HG02678 (cell line): ENCODE measurements around the gene NPW.
"Not testable (repeated sequence)": the region's sequence is repeated elsewhere in the genome, so short reads cannot be mapped to it uniquely, and the experiment has no call there.

Experiments
- ATAC-seq: cut with Tn5 transposase; IDR thresholded peaks from one replicate; pipeline ENCODE4 v1.9.1; 2021; ENCODE audit warnings: mild to moderate bottlenecking, moderate library complexity; ENCODE audit not compliant: unreplicated experiment

The NPW gene

DNA sequence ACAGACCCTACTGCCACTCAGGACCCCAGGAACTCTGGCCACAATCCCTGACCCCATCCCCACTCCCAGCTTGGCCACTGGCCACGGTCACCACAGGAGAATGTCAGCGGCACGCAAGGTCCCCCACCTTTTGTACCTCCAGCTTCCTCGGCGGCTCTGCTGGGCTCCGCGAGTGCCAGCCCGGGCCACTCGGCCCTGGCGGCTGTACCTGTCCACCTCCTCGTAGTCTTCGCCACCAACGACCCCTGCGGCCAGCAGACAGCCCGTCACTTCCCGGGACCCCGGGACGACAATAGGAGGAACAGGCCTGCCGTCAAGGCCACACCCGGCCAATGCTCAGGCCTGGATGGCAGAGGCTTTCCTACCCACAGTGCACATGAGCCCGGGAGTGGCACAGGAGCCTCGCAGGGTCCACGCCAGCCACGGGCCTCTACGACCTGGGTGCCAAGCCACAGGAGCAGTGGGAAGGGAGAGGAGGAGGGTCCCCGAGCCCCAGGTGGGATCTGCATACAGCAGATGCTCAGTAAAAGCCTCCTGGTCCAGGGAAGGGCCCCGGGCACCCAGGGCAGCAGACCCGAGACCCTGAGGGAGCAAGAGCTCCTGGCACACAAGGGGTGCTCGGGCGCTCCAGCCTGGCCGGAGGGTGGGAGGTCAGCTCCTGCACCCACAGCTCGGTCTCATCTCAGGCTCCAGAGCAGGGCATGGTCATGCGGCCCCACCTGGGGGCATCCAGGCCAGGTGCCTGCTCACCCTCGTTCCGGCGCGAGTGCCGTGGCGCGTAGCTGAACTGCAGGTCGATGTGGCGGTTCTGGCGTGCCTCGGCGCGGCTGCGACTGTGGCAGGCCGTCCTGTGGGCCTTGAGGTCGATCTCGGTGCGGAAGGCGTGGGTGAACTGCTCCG lies 17.9 kb upstream of the NPW start:
- no peak for ATAC-seq

DNA sequence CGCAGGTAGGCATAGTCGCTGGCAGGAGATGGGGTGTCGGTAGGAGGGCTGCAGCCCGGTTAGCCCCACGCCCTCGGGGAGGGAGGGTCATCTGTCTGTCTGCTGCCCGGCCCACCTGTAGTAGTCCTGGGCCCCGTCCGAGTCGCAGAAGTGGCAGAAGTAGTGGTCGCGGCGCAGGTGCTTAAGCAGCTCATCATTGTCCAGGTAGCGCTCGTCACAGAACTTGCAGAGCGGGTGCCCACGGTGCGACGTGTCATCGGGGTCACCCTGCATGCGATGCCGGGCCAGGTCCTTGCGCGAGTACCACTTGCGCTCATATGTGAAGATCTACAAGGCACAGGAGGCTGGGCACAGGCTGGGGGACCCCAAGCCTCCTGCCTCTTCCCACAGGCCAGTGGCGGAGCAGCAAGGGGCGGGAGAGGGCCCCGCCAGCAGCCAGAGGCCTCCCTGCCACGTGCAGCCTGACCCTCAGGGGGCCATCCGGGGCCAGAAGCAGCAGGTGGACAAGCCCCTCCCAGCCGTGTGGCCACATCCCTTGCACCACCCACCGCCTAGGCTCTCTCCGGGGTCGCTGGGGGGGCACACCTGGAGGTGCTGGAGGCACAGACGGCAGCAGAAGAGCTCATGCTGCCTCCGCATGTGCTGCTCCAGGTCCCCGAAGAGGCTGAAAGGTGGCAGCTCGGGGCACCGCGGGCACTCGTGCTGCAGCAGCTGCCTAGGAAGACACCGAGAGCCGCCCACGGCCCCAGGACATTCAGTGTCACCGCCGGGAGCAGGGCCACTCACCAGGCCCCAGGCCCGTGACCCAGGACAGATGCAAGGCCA lies 17.0 kb upstream of the NPW start:
- ATAC-seq, result no peak

DNA sequence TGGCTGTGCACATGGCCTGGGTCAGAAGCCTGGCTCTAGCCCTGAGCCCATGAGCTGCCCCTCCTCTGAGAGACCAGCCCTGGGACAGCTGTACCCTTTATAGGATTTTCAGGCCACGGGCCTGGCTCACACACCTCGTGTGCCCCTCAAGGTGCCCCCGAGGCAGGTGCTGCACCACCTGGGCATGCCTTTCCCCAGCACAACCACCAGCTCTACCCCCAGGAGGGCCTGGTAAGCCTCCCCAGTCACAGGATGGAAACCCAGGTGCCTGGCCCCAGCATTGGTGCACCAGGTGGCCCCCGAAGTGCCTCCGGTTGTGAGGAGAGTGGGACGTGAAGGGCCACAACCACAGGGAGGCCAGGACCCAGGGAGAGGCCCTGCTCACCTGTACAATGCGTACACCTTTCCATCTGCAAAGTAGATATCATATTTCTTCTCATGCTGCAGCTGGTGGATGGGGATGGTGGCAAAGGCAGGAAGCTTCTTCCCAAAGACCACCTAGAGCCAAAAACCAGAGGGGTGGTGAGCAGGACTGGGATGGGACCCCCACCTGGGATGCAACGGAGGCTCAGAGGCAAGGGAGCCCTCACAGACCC lies 16.3 kb upstream of the NPW start:
- ATAC-seq, result no peak

DNA sequence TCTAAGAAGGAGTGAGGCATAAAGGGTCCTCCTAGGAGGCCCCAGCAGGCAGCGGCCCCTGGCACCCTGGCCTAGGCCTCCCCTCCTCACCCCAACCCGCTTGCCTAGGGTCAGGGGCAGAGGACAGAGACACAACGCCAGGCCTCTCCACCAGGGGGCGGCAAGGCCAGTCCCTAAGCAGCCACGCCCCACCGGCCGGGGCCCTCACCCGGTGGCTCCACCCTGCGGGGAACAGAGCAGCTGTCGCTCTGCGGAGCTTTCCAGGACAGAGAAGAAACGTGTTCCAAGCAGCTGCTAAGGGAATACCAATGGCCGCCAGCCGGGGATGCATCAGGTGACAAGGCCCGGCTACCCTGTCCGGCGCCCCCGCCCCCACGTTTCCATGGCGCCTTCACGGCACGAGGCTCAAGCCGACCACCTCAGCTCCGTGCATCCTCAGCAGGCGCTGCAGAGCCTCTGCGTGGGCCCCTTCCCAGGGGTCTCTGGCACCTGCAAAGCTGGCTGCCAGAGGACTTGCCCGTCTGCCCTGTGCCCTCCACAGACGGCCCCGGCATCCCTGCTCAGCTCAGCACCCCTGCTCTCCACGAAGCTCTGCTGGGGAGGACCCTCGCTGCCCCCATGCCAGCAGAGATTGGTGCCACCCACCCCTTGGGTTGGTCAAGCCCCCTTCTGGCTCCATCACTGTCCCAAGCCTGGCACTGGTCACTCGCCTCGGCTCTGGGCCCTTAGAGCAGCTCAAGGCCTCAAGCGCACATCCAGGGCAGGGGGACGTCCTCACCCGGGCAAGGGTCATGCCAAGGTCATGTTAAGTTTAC lies 15.6 kb upstream of the NPW start:
- peak; percentile 67 for ATAC-seq

DNA sequence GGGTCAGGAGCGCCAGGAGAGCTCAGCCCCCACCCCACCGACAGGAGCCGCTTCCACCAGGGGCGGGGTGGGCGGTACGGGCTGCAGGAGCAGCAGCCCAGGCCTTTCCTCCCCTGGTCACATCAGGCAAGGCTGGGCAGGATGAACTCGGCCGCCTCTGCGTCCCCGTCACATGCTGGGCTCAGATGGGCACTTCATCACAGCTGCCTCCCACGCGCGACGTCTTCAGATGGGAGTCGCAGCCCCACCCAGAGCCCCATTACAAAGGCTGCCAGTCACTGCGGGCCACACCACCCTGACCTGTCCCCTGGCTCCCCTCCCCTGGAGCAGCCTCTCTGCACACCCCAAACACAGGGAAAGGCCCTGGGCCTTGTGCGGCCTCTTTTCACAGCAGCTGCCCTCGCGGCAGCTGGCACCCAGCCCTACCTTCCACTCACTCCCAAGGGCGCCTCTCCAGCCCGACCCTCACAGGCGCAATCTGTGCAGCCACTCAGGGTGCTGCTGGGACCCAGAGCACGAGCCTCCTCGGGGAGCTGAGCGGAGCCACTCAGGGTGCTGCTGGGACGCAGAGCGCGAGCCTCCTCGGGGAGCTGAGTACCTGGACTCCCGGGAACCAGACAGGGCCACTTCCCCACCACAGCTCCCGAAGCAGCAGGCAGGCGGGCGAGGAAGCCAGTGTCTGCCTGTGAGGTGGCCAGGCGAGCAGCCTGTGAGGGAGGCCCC lies 14.6 kb upstream of the NPW start:
- ATAC-seq, result no peak

DNA sequence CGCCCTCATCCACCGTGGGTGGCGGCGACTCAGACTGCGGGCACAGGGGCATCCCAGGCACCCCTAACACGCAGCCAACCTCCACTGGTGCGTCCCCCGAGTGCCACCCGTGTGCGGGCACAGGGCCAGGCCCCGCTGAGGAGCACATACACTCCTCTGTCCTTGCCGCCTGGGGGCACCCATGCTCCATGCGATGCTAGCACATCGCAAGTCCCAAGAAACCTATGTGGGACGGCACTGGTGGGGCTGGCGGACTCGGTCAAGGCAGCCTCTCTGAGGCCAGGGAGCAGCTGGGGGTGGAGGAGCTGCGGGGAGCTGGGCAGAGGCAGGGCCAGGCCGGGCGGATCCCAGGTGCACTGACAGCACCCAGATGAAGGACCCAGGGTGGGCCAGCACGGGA lies 13.9 kb upstream of the NPW start:
- ATAC-seq, result no peak

DNA sequence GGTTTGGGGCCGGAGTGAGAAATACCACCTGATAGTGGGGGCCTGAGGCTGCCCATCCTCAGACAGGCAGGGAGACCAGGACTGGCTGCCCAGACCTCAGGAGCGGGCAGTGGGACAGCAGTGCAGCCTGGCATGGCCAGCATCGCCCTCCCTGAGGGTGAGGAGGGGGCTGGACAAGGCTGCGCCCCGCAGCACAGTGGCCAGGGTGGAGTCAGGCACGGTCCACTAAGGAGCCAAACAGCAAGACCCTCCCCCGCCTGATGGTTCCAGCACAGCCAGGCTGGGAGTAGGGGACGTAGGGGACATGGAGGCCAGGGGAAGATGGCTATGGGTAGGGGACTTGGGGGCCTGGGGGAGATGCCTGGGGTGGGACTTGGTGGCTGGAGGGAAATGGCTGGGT lies 13.3 kb upstream of the NPW start:
- no peak for ATAC-seq

DNA sequence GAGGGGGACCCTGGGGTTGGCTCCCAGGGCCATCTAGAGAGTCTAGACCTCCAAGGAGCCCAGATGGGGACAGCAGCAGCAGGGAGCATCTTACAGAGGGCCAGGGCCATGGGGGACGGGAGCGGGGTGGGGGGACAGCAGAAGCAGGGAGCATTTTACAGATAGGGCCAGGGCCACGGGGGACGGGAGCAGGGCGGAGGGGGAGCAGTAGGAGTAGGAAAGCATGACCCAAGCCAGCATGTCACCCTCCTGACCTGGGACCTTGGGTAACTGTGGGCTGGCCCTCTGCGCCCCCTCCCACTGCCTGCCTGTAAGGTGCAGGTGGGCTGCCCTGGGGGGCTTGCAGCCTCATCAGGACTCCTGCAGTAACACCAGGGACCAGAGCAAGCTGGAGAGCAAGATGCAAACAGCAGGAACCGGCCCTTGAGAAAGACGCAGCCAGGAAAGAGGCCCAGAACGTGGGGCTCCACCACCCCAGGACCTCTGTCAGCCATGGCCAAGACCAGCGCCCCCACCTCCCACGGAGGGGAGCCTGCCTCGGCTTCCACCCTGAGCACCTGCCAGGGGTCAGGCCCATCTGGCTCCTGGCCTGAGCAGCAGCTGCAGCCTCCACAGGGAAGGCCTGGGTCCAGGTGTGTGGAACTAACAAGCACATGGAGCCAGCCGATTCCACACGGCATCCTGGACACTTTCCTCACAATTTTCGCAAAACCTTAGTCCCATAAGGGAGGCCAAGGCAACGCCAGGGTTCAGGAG lies 12.3 kb upstream of the NPW start:
- ATAC-seq, result no peak

DNA sequence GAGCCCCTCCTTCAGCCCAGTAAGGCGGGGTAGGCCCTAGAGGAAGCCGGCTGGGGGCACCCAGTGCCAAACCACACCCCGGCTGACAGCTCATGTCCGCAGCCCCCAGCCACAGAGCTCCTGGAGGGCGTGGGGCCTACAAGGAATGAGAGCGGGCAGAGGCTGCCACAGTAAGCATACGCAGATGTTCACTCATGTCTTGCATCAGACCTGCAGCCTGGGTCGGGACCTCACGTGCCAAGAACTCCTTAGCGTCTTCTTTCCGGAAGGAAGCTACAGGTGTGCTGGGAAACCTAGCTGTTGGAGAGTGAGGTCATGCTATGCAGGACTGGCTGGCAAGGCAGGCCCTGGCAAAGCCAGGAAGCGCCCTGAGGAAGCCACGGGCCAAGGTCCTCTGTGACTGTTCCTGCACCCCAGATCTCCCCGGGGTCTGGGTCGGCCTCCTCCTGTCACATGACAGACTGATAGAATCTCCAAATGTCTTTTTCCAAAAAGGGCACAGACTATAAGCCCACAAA lies 11.5 kb upstream of the NPW start:
- no peak for ATAC-seq

DNA sequence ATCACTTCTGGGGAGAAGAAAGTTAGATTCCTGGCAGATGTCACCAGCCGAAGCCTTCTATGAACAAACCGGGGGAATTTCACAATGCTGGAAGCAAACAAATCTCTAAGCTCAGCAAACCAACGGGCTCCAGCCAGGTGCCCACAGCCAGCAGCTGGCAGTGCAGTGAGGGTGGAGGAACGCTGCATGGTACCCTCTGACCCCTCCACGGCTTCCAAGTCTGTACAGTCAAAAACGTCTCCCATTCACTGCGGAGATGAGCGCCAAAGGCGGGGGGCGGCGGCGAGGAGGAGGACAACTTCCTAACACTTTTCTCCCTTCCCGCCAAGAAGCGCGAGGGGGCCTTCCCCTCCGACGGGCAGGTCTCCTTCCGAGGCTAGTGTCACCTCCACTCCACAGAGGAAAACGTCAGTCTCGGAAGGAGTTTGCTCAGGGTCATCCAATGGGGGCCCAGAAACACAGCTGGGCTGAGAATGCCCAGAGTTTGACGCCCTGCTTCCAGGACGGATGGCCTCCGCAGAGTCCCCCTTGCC lies 10.9 kb upstream of the NPW start:
- ATAC-seq, result no peak

DNA sequence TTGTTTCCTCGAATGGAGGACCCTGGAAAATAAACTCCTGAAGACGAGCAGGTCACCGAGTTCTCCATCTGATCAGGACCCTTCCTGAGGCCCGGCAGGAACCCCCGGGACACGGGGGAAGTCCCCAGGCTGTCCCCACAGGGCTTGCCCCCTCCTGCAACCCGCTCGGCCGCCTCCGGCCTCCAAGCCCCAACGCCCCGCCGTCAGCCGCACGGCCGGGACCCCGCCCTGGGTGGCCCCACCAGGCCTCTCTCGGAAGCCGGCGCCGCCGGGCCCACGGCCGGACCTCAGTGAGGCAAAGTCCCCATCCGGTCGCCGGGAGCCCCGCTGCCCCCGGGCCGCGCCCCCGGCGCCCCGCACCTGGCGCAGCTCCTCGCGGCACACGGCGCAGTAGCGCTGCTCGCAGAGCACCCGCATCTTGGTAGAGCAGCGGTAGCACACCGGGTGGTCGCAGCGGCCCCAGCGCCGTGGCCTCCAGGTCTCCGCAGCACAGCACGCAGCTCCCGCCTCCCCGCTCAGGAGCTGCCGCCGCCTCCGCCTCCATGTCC lies 10.3 kb upstream of the NPW start:
- peak; percentile 28 for ATAC-seq

DNA sequence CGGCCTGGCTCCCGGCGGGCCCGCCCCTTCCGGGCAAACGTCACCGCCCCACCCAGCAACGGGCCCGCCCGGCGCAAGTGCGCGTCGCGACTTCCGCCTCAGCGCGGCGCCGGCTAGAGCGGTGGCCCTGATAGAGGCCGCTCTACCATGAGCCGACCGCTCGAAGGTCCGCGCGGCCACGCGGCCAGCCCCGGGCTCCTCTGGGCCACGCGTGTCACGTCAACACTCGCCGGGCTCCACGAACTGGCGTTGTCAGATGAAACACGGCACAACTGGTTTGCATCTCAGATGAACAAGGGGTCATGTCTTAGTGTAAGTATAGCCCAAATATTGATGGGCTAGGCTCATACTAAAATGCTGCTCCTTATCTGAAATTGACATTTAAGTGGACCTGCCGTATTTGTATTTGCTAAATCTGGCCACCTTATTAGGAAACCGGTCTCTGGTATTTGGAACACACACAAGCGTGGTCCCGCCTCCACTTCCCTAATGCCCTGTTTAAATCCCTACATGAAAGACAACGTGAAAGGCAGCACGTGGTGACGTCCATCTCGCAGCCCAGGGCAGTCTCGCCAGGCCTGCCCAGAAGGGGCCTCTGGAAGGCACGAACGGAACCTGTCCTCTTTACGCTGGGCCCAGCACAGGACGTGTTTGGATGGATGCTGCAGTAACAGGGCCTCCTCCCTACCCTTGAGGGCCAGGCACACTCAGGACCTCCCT lies 9.6 kb upstream of the NPW start, which contains the start of gene ZNF598:
Gene ZNF598, minus strand, starts transcription at position 31 of the 720 bp plus-strand sequence.
- ATAC-seq, result peak; percentile 88

DNA sequence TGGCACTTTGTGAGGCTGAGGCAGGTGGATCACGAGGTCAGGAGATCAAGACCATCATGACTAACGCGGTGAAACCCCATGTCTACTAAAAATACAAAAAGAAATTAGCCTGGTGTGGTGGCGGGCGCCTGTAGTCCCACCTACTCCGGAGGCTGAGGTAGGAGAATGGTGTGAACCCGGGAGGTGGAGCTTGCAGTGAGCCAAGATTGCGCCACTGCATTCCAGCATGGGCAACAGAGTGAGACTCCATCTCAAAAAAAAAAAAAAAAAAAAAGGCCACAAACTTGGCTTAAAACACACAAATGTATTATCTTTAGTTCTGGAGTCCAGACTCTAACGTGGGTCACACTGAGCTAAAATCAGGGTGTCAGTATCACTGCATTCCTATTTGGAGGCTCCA lies 7.9 kb upstream of the NPW start:
- ATAC-seq, result not testable (repeated sequence)

DNA sequence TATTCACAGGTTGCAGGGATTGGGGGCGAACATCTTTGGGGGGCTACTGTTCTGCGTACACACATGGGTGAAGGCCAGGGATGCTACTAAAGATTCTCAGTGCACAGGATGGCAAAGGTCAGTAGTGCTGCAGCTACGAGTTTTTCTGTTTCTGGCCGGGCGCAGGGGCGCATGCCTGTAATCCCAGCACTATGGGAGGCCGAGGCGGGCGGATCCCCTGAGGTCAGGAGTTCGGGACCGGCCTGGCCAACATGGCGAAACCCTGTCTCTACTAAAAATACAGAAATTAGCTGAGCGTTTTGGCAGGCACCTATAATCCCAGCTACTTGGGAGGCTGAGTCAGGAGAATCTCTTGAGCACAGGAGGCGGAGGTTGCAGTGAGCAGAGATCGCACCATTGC lies 6.1 kb upstream of the NPW start:
- ATAC-seq, result no peak

DNA sequence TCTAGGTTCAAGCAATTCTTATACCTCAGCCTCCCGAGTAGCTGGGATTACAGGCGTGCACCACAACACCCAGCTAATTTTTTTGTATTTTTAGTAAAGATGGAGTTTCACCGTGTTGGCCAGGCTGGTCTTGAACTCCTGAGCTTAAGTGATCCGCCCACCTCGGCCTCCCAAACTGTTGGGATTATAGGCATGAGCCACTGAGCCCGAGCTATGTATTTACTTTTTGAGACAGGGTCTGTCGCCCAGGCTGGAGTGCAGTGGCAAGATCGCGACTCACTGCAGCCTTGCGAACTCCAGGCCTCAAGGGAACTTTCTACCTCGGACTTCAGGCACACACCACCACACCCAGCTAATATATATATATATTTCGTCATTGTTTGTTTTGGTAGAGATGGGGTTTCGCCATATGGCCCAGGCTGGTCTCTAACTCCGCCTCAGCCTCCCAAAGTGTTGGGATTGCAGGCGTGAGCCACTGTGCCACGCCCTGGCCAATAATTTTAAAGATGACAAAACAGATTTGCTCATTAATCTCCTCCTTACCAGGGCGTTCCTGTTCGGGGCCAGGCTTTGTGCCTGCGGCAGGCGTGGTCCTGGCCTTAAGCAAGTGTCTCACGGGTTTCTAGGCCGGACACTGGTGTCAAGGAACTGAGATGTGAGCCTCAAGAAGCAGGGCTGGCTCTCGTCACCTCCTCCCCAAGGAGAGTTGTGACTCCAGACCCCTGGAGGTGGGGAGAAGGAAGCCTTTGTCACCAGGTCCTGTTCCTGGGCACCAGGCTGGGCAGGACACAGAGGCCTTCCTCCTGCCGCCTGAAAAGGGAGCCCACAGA lies 4.3 kb upstream of the NPW start:
- no peak for ATAC-seq

DNA sequence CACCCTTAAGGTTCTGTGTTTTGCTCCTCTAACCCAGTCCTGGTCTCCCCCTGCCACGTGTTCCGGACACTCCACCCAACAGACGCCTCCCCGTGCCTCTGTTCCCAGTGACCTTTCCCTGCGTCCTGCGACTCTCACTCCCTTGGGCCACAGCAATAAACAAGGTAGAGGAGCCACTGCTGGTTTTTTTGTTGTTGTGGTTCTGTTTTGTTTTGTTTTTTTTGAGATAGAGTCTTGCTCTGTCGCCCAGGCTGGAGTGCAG lies 3.7 kb upstream of the NPW start:
- ATAC-seq, result no peak

DNA sequence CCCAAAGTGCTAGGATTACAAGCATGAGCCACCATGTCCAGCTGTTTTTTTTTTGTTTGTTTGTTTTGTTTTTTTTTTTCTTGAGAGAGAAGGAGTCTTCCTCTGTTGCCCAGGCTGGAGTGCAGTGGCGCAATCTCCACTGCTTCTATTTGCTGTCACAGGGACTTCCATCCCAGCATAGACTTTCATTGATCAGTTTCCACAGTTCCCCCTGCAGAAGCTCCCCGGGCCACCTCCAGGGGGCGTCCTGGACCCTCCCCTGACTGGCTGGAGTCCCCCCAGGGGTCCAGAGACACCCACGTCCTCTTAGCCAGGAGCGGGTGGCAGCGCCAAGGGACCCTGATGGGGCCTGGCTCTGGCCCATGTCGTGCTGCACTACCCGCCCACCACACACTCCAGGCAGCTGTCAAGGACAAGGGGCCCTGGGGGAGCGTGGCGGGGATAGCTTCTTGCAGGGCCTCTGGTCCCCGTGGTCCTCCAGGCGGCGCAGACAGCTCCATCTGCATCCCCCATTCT lies 3.1 kb upstream of the NPW start:
- no peak for ATAC-seq
